Spleen (tissue), 11 donors: ENCODE data around the gene HCFC1. TPM values are rescaled to one million over a fixed set of nuclear protein-coding genes. Genes with fewer than 3 reads are reported as not detected.

ENCODE experiments used
- DNase-seq: peaks from one replicate; pipeline ENCODE4 v3.0.0-alpha.2; 2020
- H3K27ac ChIP-seq, 8 donors: fragments of 200-600 bp; sonication (generic) in 7 of 8; 1 replicate in 4 of 8; 2 replicates in 4 of 8; pipeline versions ENCODE4 v1.5.0 to v1.8.0; 2016 to 2021; ENCODE audit warnings: inconsistent platforms in 4 of 8, mild to moderate bottlenecking in 4 of 8, moderate library complexity in 1 of 8
- H3K27me3 ChIP-seq, 7 donors: fragments of 200-600 bp; sonication (generic) in 6 of 7; replicated peaks in 1 of 7; 1 replicate in 4 of 7; 2 replicates in 3 of 7; pipeline versions ENCODE4 v1.5.0 to v1.8.0; 2016 to 2021; ENCODE audit warnings: inconsistent platforms in 3 of 7, mild to moderate bottlenecking in 1 of 7
- H3K36me3 ChIP-seq, 6 donors: fragments of 200-600 bp; sonication (generic) in 5 of 6; 1 replicate in 4 of 6; 2 replicates in 2 of 6; pipeline versions ENCODE4 v1.5.0 to v1.8.0; 2016 to 2021; ENCODE audit warnings: inconsistent platforms in 2 of 6
- H3K4me1 ChIP-seq, 6 donors: fragments of 200-600 bp; sonication (generic) in 5 of 6; 1 replicate in 3 of 6; 2 replicates in 3 of 6; pipeline versions ENCODE4 v1.5.0 to v1.8.0; 2016 to 2021; ENCODE audit warnings: inconsistent platforms in 3 of 6
- H3K4me3 ChIP-seq, 8 donors: fragments of 200-600 bp; sonication (generic) in 7 of 8; 1 replicate in 4 of 8; 2 replicates in 4 of 8; pipeline versions ENCODE4 v1.5.0 to v1.8.0; 2016 to 2021; ENCODE audit warnings: inconsistent platforms in 4 of 8, mild to moderate bottlenecking in 4 of 8, moderate library complexity in 2 of 8
- H3K9me3 ChIP-seq, 8 donors: fragments of 200-600 bp; sonication (generic) in 7 of 8; 1 replicate in 4 of 8; 2 replicates in 4 of 8; pipeline versions ENCODE4 v1.5.0 to v1.8.0; 2016 to 2021; ENCODE audit warnings: inconsistent platforms in 4 of 8
- CTCF ChIP-seq, 11 experiments: fragments of 200-600 bp in 7 of 11; fragments of 450-650 bp in 4 of 11; sonication (generic) in 4 of 11; IDR thresholded peaks in 8 of 11; conservative IDR thresholded peaks in 3 of 11; 1 replicate in 7 of 11; 2 replicates in 4 of 11; pipeline versions ENCODE4 v1.4.0 to v1.8.0; 2016 to 2021; ENCODE audit warnings: antibody characterized with exemption in 11 of 11, inconsistent platforms in 4 of 11, mild to moderate bottlenecking in 1 of 11
- POLR2A ChIP-seq, 3 donors: fragments of 450-650 bp; IDR thresholded peaks; one replicate each; pipeline ENCODE4 v1.5.1; 2017; ENCODE audit warnings: antibody characterized with exemption in 3 of 3, mild to moderate bottlenecking in 1 of 3
- POLR2AphosphoS5 ChIP-seq, 3 donors: sonication (generic); formaldehyde crosslinking; IDR thresholded peaks; one replicate each; pipeline ENCODE4 v1.5.1; 2017; ENCODE audit warnings: antibody characterized with exemption in 3 of 3
- WGBS, 5 donors: extraction: QIAGEN DNeasy Blood & Tissue Kit in 3 of 5; methylation state at CpG; one replicate each; pipeline versions ENCODE4 v1.1.5 to v1.1.7; 2013 to 2018; 5-methylcytosine and 5-hydroxymethylcytosine counted together
- intact Hi-C: fragments of 100-400 bp; cut with DNase I; formaldehyde crosslinking; loops from one replicate; pipeline ENCODE4 v1.15.0; 2023; ENCODE audit warnings: low total_unique reads
- polyA plus RNA-seq, 3 donors: library from polyadenylated mRNA; stranded (reverse); fragments of 200-250 nt; gene quantifications; one replicate each; pipeline ENCODE4 v1.2.1, GENCODE V29; 2013
- total RNA-seq, 7 donors: library from RNA; depleted of rRNA in 3 of 7; stranded (reverse); fragments of >200 nt in 3 of 7; fragmentation: NEBNext Ultra II Directional in 4 of 7; extraction: Animal tissue kit (Norgen Biotek cat#: 25700) in 4 of 7; gene quantifications; one replicate each; pipeline versions ENCODE4 v1.1.0 to v1.2.1, GENCODE V29; 2016 to 2021
- donor health status: healthy with polysubstance abuse.
- donor health status: DM: no; HTN: no; CAD: no; lungs with moderate emphysema.
- donor health status: DM: no; HTN: no; CAD: no.
- donor health status: Bipolar disorder and iron deficiency.
- donor health status: healthy.
- donor health status: DM: no; HTN: no; CAD: no.
- donor health status: DM: yes; HTN: yes; CAD: no.

HCFC1 gene
- total and polyA plus RNA-seq, 10 donors, result 9.5 to 86.5 (median 60.8) TPM

DNA sequence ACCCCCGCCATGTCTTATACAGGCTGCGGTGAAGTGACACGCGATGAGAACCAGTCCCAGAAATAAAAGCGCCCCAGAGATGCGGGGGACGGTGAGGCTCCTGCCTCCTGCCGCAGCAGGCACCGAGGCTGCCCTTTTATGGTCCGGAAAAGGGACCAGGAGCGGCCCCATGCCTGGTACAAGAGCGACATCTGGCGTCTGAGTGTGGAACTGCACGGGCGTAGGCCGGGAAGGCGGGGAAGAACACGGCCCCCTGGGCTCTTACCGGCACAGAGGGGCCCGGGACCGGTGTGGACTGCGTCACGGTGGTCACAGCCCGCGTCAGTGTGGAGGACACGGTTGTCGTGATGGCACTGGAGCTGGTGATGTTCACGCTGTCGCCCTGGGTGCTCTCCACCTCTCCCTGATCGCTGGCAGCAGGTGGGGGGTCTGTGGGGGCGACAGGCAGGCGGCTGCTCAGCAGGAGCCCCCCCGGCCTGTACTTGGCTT, 18.2 kb downstream of the HCFC1 start:
- Histone ChIP-seq H3K4me3 (no peak overlapping the region), H3K27me3 (peaks cover 0 to 3% (median 0%) of the 10 kb centered on the region in 7 donors), H3K9me3 (no peaks in the 10 kb centered on the region), H3K36me3 (peaks cover 4 to 100% (median 88%) of the 10 kb centered on the region in 6 donors), H3K27ac (peak overlapping the region in 3 of 8 donors; percentile 18 to 48 (median 45)), H3K4me1 (peaks cover 0 to 29% (median 19%) of the 10 kb centered on the region in 6 donors)
- DNase-seq, result peak; percentile 94
- intact Hi-C loops, result loop anchor here (2.0 kb wide), 1 partner anchor 193 kb away; no protein-coding TSS in a partner anchor
- peak; percentile 66 to 78 (median 69) for TF ChIP-seq POLR2AphosphoS5 (IDR thresholded peaks at IDR 0.05)
- peak; percentile 94 to 100 (median 97) for TF ChIP-seq CTCF (IDR thresholded peaks at IDR 0.05 in 8 of 11, conservative IDR thresholded peaks at IDR 0.05 in 3 of 11)
- no peak for TF ChIP-seq POLR2A (IDR thresholded peaks at IDR 0.05)
- 27 to 36% (median 31%) methylated on average over 8 to 33 of the region's 33 CpGs for WGBS, 5 donors

GRCh38 chrX:153952373-153953026, 19.1 kb downstream of the HCFC1 start:
- H3K9me3 ChIP-seq, result no peaks in the 10 kb centered on the region
- WGBS, 5 donors, result 92 to 100% (median 93%) methylated on average over 5 to 32 of the region's 32 CpGs
- intact Hi-C loops, result loop anchor here (2.0 kb wide), 1 partner anchor 192 kb away; no protein-coding TSS in a partner anchor
- peak; percentile 80 for DNase-seq
- peaks cover under 1 to 97% (median 79%) of the 10 kb centered on the region in 6 donors for H3K36me3 ChIP-seq
- TF ChIP-seq CTCF (IDR thresholded peaks at IDR 0.05 in 8 of 11, conservative IDR thresholded peaks at IDR 0.05 in 3 of 11), result no peak
- TF ChIP-seq POLR2A (IDR thresholded peaks at IDR 0.05), result no peak
- peak in 1 of 3 donors; percentile 48 for TF ChIP-seq POLR2AphosphoS5 (IDR thresholded peaks at IDR 0.05)
- H3K27me3 ChIP-seq, result peaks cover 0 to 3% (median 0%) of the 10 kb centered on the region in 7 donors
- peak overlapping the region in 2 of 8 donors; percentile 45 to 48 for H3K27ac ChIP-seq
- peaks cover 0 to 38% (median 28%) of the 10 kb centered on the region in 6 donors for H3K4me1 ChIP-seq
- H3K4me3 ChIP-seq, result no peak overlapping the region

DNA sequence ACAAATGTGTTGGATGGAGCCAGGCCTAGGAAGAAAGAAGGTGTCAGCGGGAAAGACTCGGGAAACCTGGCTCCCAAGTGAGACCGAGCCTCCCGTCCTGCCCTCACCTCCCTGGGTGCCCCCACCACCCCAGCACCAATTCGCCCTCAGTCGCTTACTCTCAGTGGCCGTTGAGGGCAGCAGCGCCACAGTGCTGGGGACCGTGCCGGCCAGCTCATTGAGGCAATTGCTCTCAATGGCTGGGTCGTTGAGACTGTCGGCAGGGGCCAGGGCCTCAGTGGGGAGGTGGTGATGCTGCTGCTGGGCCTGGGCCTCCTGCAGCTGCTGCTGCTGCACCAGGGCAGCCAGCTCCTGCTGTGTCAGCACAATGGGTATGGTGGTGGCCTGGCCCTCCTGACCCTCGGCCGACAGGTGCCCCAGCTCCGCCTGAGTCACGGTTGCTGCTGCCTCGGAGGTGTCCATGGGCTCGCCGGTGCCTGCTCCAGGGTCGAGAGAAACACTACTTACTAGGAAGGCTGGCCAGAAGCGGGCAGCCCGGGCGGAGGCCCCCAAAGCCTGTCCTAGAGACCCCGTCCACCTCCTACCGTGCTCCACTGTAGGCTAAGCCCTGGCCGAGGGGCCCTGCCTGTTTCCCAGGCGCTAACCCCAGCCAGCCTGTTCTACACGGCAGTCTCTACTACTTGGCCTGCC, 19.8 kb downstream of the HCFC1 start:
- DNase-seq, result peak; percentile 75
- no peak for TF ChIP-seq POLR2A (IDR thresholded peaks at IDR 0.05)
- no peak for TF ChIP-seq CTCF (IDR thresholded peaks at IDR 0.05 in 8 of 11, conservative IDR thresholded peaks at IDR 0.05 in 3 of 11)
- TF ChIP-seq POLR2AphosphoS5 (IDR thresholded peaks at IDR 0.05), result no peak
- Histone ChIP-seq H3K4me3 (no peak overlapping the region), H3K4me1 (peaks cover 0 to 45% (median 34%) of the 10 kb centered on the region in 6 donors), H3K27ac (no peak overlapping the region), H3K36me3 (peaks cover 0 to 91% (median 72%) of the 10 kb centered on the region in 6 donors), H3K9me3 (no peaks in the 10 kb centered on the region), H3K27me3 (peaks cover 0 to 3% (median 0%) of the 10 kb centered on the region in 7 donors)
- WGBS, 5 donors, result 93 to 98% (median 95%) methylated on average over 6 to 28 of the region's 28 CpGs
- intact Hi-C loops, result loop anchor here (2.0 kb wide), 1 partner anchor 191 kb away; no protein-coding TSS in a partner anchor
